Naive thymus-derived CD8-positive, alpha-beta T cell (primary cell): ENCODE measurements around the gene KCNIP3. TPM values are rescaled to one million over a fixed set of nuclear protein-coding genes. Genes with fewer than 3 reads are reported as not detected.

Source experiments
- ATAC-seq, 2 donors: fragments of 150-1000 bp; cut with Tn5 transposase in 1 of 2; sonication (Bioruptor Pico), chemical (Tn5 transposase) in 1 of 2; 1 replicate in 1 of 2; 2 replicates in 1 of 2; pipeline ENCODE4 v1.10.0; 2021; ENCODE audit warnings: mild to moderate bottlenecking in 2 of 2, moderate library complexity in 2 of 2
- POLR2A ChIA-PET: fragments of 350-600 bp; sonication (Branson Sonifier 250); formaldehyde crosslinking; loops from one replicate; lab custom pipeline; 2021; ENCODE audit warnings: antibody characterized with exemption; lab: Charles Lee
- DNase-seq, 10 donors: peaks; one replicate each; pipeline versions ENCODE4 v3.0.0 to v3.0.0-alpha.2; 2020 to 2022
- H3K27ac Mint-ChIP-seq, 10 donors: one replicate each; pipeline ENCODE4 v1.8.0; 2020 to 2022; ENCODE audit warnings: mild to moderate bottlenecking in 10 of 10, mixed read lengths in 10 of 10, moderate library complexity in 4 of 10, inconsistent platforms in 1 of 10
- H3K27me3 Mint-ChIP-seq, 5 donors: one replicate each; pipeline ENCODE4 v1.8.0; 2021 to 2022; ENCODE audit warnings: mixed read lengths in 5 of 5
- H3K36me3 Mint-ChIP-seq, 3 donors: one replicate each; pipeline ENCODE4 v1.8.0; 2020 to 2022; ENCODE audit warnings: mixed read lengths in 3 of 3, mild to moderate bottlenecking in 2 of 3, inconsistent platforms in 1 of 3
- H3K4me1 Mint-ChIP-seq, 4 donors: one replicate each; pipeline ENCODE4 v1.8.0; 2021 to 2022; ENCODE audit warnings: mixed read lengths in 4 of 4
- H3K4me3 Mint-ChIP-seq, 10 donors: one replicate each; pipeline ENCODE4 v1.8.0; 2020 to 2022; ENCODE audit warnings: mild to moderate bottlenecking in 10 of 10, mixed read lengths in 10 of 10, moderate library complexity in 6 of 10, inconsistent platforms in 1 of 10
- H3K9me3 Mint-ChIP-seq, 9 donors: one replicate each; pipeline ENCODE4 v1.8.0; 2020 to 2022; ENCODE audit warnings: mixed read lengths in 9 of 9, mild to moderate bottlenecking in 3 of 9, inconsistent platforms in 1 of 9, moderate library complexity in 1 of 9
- polyA plus RNA-seq, 3 donors: library from polyadenylated mRNA; unstranded; fragments of 300-500 nt; fragmentation: Illumina TruSeq; gene quantifications; one replicate each; pipeline ENCODE4 v1.2.3, GENCODE V29; 2021
- total RNA-seq, 8 experiments: library from RNA in 2 of 8; stranded (reverse) in 2 of 8; gene quantifications; one replicate each; pipeline ENCODE4 v1.2.3 and lab custom pipeline; 2021 to 2026

The KCNIP3 gene
- total and polyA plus RNA-seq, 5 experiments from 2014 or later: not detected

DNA sequence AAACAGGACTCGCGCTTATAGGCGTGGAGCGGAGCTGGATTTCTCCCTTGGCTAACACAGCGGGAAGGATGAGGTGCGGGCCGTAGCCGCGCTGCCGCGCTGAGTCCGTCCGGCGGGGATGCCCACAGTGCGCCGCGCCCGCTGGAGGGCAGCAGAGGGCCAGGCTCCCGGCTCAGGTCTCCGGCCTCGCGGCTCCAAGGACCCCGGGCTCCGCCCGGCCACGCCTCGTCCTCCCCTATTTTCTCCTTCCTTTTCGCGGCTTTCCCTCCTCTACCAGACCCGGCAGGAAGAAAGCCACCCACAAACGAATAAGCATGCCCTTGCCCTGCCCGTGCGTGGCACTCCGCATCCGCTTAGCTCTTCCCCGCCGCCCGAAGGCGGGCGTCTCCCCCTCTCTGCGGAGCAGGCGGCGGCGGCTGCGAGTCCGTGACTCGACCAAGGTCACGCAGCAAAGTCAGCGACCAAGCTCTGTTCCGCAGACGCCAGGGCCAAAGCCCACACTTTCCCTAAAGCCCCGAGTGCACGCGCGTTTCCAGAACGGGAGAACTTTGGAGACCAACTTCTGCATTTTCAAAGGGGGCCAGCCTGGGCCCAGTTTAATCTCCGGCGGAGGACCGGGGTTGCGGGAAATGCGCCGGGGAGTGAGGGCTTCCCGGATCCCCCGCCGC lies 48.5 kb downstream of the KCNIP3 start:
- Mint-ChIP-seq H3K4me1 (peaks cover 0 to 6% (median 4%) of the 10 kb centered on the region in 4 donors), H3K4me3 (peak overlapping the region; percentile 71 to 86 (median 74)), H3K9me3 (peaks cover 0 to 2% (median 0%) of the 10 kb centered on the region in 9 donors), H3K27me3 (peaks cover 19 to 63% (median 36%) of the 10 kb centered on the region in 5 donors), H3K36me3 (peaks cover 0 to 4% (median 0%) of the 10 kb centered on the region in 3 donors), H3K27ac (no peak overlapping the region)
- ATAC-seq (peak; percentile 72 to 94), DNase-seq (peak; percentile 7 to 65 (median 38))
- POLR2A ChIA-PET: no interaction called here

- peak overlapping the region in 1 of 10 donors; percentile 75 for H3K4me3 Mint-ChIP-seq
- ATAC-seq (no peak), DNase-seq (peak in 1 of 10 donors; percentile 7)
- H3K36me3 Mint-ChIP-seq: peaks cover 0 to 4% (median 0%) of the 10 kb centered on the region in 3 donors
- POLR2A ChIA-PET: no interaction called here
- peaks cover 0 to 2% (median 0%) of the 10 kb centered on the region in 9 donors for H3K9me3 Mint-ChIP-seq
- H3K27ac Mint-ChIP-seq: no peak overlapping the region
- peaks cover 19 to 61% (median 36%) of the 10 kb centered on the region in 5 donors for H3K27me3 Mint-ChIP-seq
- peaks cover 0 to 6% (median 4%) of the 10 kb centered on the region in 4 donors for H3K4me1 Mint-ChIP-seq
Observed at GRCh38 chr2:95346231-95346737, 49.1 kb downstream of the KCNIP3 start.

- peak in 2 of 10 donors; percentile 11 to 44 for DNase-seq
Observed at GRCh38 chr2:95346738-95347671, 49.9 kb downstream of the KCNIP3 start.

DNA sequence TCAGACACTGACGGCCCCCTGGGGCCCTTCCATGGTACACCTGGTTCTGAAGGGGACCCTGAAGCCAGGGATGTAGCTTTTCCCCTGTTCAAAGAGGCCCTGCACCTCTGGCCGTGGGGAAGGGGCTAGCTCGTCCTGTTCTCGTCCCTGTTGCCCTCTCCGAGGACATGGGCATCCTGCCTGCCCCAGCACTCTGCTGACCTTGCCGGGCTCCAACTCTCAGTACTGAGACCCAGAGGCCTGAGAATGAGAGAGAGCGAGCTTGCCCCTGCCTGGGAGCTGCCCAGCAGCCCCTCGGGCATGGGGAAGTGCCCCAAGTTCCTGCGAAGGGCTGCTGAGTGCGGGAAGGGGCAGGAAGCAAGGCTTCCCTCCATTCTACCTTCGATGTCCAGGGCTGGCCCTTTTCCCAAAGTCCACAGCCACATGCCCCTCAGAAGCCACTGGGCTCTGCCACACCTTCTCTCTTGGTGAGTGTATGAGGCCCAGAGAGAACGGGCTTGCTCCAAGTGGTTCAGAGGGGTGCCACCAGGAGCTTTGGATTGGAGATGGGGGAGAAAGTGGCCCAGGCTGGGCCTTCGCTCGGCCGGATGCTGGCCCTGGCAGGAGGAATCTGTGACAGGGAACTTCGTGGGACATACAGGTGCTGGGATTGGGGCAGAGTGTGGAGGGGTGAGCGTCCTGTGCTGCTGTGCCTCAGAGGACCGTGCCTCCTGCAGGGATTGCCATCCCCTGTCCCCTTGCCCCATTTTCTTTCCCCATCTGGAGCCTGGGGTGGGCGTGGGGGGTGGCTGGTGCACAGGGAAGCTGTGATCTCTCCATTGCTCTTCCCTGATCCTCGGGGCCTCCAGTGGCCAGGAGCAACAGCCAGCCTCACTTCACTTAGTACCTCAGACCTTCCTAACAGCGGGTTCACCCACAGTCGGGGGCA lies 50.8 kb downstream of the KCNIP3 start:
- Mint-ChIP-seq H3K4me1 (peaks cover 0 to 6% (median 3%) of the 10 kb centered on the region in 4 donors), H3K27ac (no peak overlapping the region), H3K36me3 (peaks cover 0 to 1% (median 0%) of the 10 kb centered on the region in 3 donors), H3K27me3 (peaks cover 12 to 51% (median 24%) of the 10 kb centered on the region in 5 donors), H3K4me3 (peak overlapping the region in 8 of 10 donors; percentile 6 to 62 (median 44)), H3K9me3 (peaks cover 0 to 2% (median 0%) of the 10 kb centered on the region in 9 donors)
- ATAC-seq (no peak), DNase-seq (peak in 1 of 10 donors; percentile 54)
- POLR2A ChIA-PET: no interaction called here

More at GRCh38 chr2:95346738-95347671, 49.9 kb downstream of the KCNIP3 start:
- H3K27ac Mint-ChIP-seq: no peak overlapping the region
- H3K9me3 Mint-ChIP-seq: peaks cover 0 to 2% (median 0%) of the 10 kb centered on the region in 9 donors
- POLR2A ChIA-PET: no interaction called here
- peak overlapping the region in 6 of 10 donors; percentile 38 to 55 (median 44) for H3K4me3 Mint-ChIP-seq
- ATAC-seq: no peak
- H3K4me1 Mint-ChIP-seq: peaks cover 0 to 6% (median 4%) of the 10 kb centered on the region in 4 donors
- H3K27me3 Mint-ChIP-seq: peaks cover 17 to 56% (median 32%) of the 10 kb centered on the region in 5 donors
- H3K36me3 Mint-ChIP-seq: peaks cover 0 to 4% (median 0%) of the 10 kb centered on the region in 3 donors

DNA sequence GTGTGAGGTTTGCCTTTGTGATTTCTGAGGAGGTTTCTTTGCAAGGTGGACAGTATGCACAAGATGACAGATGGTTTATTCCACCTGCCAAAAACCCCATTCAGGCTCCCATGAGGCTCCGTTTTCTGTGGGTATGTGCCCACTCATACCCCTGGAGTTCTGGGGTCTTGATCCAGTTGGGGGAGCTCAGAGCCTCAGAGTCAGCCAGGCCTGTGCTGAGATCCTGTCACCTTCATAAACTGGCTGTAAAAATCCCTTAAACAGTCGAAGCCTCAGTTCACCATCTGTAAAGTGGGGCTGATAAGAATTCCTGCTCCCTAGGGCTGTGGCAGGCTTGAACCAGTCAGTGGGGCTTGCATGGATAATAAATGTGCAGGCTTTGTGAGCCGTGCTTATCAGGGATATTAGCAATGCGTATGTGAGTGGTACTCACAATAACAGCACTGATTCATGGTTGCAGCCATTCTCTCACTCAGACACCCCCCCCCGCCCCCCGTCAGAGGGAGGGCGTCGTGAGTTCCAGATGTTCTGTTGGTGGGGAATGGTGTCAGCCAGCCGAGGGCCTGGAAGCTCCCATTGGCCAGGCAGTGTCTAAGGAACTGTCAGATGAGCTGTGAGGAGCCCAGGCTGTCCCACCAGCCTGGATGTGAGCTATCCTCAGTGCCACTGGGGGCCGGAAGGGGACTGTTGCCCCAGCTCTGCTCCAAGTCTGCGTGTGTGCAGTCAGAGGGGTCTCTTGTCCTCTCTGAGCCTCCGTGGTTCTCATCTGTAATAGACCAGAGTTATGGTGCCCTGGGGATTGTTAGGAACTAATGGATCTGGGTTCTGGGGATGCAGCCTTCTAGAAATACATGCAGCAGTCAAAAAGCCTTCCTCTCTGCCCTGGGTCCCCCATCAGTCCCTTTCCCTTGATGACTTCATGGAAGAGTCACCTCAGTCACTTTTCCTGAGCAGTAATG lies 51.7 kb downstream of the KCNIP3 start:
- H3K27me3 Mint-ChIP-seq: peaks cover 10 to 43% (median 15%) of the 10 kb centered on the region in 5 donors
- H3K27ac Mint-ChIP-seq: no peak overlapping the region
- peaks cover 0 to 6% (median 2%) of the 10 kb centered on the region in 4 donors for H3K4me1 Mint-ChIP-seq
- no peak for ATAC-seq
- POLR2A ChIA-PET: no interaction called here
- DNase-seq: peak in 1 of 10 donors; percentile 19
- H3K36me3 Mint-ChIP-seq: no peaks in the 10 kb centered on the region
- no peak overlapping the region for H3K4me3 Mint-ChIP-seq
- no peaks in the 10 kb centered on the region for H3K9me3 Mint-ChIP-seq

DNA sequence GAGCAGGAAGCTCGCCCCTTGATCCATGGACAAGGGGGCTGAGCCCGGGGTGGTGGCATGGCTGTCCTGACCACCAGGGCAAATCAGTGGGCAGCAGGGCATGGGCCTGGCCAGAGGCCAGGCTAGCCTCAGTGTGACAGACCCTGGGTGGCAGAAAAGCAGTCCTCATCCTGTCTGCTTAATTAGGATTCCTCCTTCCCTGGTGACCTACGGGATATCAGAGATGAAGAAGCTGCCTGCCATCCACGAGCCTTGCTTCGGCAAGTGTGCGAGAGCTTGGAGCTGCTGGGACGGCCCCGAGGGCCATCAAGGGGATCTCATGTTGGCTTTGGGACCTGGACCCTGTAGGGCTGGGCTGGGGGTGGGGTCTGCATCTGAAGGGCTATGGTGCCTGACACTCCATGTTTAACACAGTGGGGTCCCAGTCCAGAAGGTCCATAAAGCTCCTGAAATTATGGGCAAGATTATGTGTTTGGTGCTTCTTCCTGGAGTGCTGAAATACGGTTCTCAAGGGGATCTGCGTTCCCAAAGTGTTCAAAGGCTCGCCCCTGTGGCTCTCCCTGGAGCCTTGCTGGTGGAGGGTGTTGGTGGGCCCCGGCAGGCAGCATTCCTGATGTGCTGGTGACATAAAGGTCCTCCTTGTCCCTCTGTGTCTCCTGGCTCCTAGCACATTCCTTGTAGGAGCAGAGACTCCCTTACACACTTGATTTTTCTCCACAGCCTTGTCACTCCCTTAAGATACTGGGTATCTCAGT lies 52.6 kb downstream of the KCNIP3 start:
- ATAC-seq (no peak), DNase-seq (peak in 1 of 10 donors; percentile 22)
- Mint-ChIP-seq H3K27ac (no peak overlapping the region), H3K4me1 (peaks cover 0 to 6% (median 3%) of the 10 kb centered on the region in 4 donors), H3K4me3 (no peak overlapping the region), H3K9me3 (no peaks in the 10 kb centered on the region), H3K36me3 (no peaks in the 10 kb centered on the region), H3K27me3 (peaks cover 10 to 35% (median 14%) of the 10 kb centered on the region in 5 donors)
- POLR2A ChIA-PET: no interaction called here

DNA sequence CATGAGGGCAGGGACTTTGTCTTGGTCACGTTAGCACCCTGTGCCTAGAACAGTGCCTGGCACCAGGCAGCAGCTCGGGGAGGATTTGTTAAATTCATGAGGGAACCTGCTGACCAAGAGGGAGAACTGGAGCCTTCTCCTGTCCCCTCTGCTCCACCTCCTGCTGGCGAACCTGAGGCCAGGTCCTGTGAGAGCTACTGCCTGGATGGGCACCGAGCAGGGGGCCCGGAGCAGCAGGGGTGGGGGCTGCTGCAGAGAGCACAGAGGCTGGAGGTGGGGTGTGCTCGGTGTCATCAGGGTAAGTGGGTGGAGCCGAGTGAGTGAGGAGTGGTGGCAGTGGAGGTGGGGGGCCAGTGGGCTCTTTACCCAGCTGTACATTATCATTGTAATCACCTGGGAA lies 53.2 kb downstream of the KCNIP3 start:
- Mint-ChIP-seq H3K36me3 (no peaks in the 10 kb centered on the region), H3K4me3 (peak overlapping the region in 1 of 10 donors; percentile 34), H3K4me1 (peaks cover 0 to 6% (median under 1%) of the 10 kb centered on the region in 4 donors), H3K9me3 (peaks cover 0 to 2% (median 0%) of the 10 kb centered on the region in 9 donors), H3K27ac (no peak overlapping the region), H3K27me3 (peaks cover 7 to 30% (median 14%) of the 10 kb centered on the region in 5 donors)
- POLR2A ChIA-PET: no interaction called here
- DNase-seq (peak in 1 of 10 donors; percentile 31), ATAC-seq (no peak)

GRCh38 chr2:95350774-95351597 lies 53.8 kb downstream of the KCNIP3 start:
- H3K27ac Mint-ChIP-seq: no peak overlapping the region
- no peaks in the 10 kb centered on the region for H3K36me3 Mint-ChIP-seq
- DNase-seq (peak in 2 of 10 donors; percentile 7 to 43), ATAC-seq (no peak)
- H3K4me3 Mint-ChIP-seq: no peak overlapping the region
- H3K27me3 Mint-ChIP-seq: peaks cover 7 to 27% (median 14%) of the 10 kb centered on the region in 5 donors
- peaks cover 0 to 3% (median 0%) of the 10 kb centered on the region in 9 donors for H3K9me3 Mint-ChIP-seq
- POLR2A ChIA-PET: no interaction called here
- H3K4me1 Mint-ChIP-seq: peaks cover 0 to 2% (median under 1%) of the 10 kb centered on the region in 4 donors

DNA sequence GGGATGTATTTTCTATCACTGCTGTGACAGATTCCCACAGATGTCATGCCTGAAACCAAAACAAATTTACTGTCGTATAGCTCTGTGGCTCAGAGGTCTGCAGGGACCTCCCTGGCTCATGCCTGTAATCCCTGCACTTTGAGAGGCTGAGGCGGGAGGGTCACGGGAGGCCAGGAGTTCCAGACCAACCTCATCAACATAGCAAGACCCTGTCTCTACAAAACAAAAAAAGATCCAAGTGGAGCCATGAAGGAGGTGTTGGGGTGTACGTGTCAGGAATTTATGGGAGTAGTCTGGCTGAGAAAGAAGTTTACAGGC lies 54.4 kb downstream of the KCNIP3 start:
- Mint-ChIP-seq H3K9me3 (peaks cover 0 to 6% (median 0%) of the 10 kb centered on the region in 9 donors), H3K36me3 (no peaks in the 10 kb centered on the region), H3K27ac (no peak overlapping the region), H3K4me3 (no peak overlapping the region), H3K27me3 (peaks cover 7 to 27% (median 14%) of the 10 kb centered on the region in 5 donors), H3K4me1 (peaks cover 0 to 2% (median under 1%) of the 10 kb centered on the region in 4 donors)
- DNase-seq (peak in 1 of 10 donors; percentile 28), ATAC-seq (no peak)
- POLR2A ChIA-PET: no interaction called here
